D341Med (cell line): ENCODE measurements around the gene CARM1.
"Not testable (repeated sequence)": the region's sequence is repeated elsewhere in the genome, so short reads cannot be mapped to it uniquely, and the experiment has no call there.

ENCODE experiments used
- DNase-seq: peaks from one replicate; pipeline ENCODE4 v3.0.0; 2012; ENCODE audit warnings: low spot score

The CARM1 gene

DNA sequence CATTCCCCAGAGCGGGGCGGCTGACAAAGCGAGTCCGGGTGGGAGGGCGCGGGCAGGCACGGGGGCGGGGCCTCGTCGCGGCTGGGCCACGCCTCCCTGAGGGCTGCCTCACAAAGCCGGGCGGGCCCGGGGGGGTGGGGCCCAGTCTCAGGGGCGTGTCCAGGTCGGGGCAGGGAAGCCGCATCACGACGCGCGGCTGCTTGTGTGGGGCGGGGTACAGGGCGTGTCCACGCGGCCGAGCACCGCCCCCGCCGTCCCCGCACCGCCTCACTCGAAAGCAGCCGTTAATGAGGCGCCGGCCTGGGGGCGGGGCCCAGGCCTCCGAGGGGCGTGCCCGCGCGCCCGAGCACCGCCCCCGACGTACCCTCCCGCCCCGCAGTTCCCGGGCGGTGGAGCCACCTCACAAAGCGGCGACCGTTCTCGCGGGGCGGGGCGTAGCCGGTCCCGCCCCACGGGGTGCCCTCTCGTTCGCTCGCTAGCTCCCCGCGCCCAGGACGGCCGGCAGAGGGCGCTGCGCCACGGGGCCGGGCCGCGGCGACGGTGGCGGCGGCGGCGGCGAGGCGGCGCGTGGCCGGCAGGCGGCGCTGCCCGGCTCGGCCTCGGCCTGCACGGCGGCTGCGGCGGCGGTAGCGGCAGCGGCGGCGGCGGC is at the start of gene CARM1:
TSS of gene CARM1 (plus strand) at position 599 of the 649 bp plus-strand sequence. CDS start 150 bp downstream, outside the sequence.
- DNase-seq = peak; percentile 99

- peak; percentile 27 for DNase-seq
Measured at GRCh38 chr19:10823690-10824089, 47.7 kb upstream of the CARM1 start.

DNA sequence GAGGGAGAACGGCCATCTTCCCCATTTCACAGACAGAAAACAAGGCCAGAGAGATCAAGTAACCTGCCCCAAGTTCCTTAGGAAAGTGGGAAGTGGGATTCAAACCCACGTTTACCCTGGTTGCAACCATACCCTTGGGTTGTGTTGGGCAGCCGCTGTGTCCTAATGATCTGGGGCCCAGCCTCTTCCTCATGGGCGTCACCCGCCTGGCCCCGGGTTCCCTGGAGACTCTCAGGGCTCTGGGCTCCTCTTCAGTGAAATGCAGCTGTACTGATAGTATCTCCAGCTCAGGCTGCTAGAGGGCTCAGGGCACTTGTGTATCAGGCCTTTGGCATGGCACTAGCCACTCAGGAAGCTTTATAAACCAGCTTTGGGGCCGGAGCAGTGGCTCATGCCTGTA is 45.1 kb upstream of the CARM1 start:
- peak; percentile 22 for DNase-seq

DNA sequence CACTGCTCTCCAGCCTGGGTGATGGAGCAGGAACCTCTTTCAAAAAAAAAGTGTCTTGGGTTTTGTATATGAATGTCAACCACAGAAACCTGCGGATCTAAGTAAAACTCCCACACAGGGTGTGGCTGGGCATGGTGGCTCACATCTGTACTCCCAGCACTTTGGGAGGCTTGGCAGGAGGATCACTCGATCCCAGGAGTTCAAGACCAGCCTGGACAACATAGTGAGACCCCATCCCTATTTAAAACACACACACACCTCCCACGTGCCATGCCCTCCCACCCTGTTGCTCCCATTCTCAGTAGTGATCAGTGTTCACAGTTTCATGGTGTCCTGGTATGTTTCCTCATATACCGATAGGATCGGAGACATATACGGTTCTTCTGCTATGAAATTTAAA is 44.5 kb upstream of the CARM1 start:
- no peak for DNase-seq

- DNase-seq = peak; percentile 63
Measured at GRCh38 chr19:10828981-10829821, 42.2 kb upstream of the CARM1 start.

- DNase-seq = peak; percentile 26
Measured at GRCh38 chr19:10829967-10830366, 41.4 kb upstream of the CARM1 start.

DNA sequence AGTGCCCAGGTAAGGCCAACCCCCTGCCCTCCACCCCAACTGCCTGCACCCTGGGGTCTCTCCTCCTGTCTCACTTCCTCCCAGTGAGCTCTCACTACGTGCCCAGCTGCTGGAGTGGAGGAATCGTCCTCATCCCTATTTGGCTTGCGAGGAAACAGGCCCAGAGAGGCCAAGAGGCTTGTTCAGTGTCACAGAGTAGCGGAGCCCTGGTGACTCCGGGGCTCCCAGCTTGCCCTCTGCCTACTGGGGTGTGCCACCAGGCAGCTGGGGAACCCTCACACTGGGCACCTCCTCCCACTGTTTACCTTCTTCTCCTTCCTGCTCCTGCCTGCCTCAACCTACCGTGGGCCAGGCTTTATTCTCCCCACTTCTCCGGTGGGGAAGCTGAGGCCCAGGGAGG is 41.0 kb upstream of the CARM1 start:
- no peak for DNase-seq

DNA sequence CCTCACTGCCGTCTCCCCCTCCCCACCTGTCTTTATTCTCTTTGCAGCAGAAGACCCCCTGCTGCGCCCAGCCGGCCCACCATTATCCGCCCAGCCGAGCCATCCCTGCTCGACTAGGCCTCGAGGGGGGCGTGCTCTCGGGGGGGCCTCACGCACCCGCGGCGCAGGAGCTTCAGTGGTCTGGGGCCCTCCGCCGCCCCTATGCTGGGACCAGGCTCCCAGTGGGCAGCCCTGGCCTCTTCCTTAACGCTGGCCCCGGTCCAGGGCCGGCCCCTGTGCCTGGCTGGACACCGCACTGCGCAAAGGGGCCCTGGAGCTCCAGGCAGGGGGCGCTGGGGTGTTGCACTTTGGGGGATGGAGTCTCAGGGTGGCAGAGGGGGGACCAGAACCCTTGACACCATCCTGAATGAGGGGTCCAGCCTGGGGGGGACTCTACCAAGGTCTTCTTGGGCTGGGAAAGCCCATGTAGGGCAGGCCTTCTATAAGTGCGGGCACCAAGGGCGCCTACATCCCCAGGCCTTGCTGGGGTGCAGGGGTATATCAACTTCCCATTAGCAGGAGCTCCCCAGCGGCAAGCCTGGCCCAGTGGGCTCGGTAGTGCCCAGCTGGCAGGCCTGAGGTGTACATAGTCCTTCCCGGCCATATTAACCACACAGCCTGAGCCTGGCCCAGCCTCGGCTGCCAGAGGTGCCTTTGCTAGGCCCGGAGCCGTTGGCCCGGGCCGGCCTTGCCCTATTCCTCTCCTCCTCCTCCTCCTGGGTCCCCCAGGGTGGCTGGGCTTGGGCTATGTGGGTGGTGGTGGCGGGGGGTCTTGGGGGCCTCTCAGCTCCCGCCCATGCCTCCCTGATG is 40.2 kb upstream of the CARM1 start:
- peak; percentile 19 for DNase-seq

GRCh38 chr19:10831987-10832938 is 39.1 kb upstream of the CARM1 start:
- DNase-seq = peak; percentile 9

- peak; percentile 11 for DNase-seq
Measured at GRCh38 chr19:10832939-10833296, 38.4 kb upstream of the CARM1 start.

GRCh38 chr19:10835089-10835753 is 36.1 kb upstream of the CARM1 start:
- no peak for DNase-seq

GRCh38 chr19:10835754-10836478 is 35.4 kb upstream of the CARM1 start, which contains the start of gene TMED1:
Gene TMED1 (minus strand): TSS chr19:10836212. CDS start chr19:10836191, 21 bp downstream.
- peak; percentile 95 for DNase-seq

- DNase-seq = peak; percentile 81
Measured at GRCh38 chr19:10836479-10837330, 34.6 kb upstream of the CARM1 start.

DNA sequence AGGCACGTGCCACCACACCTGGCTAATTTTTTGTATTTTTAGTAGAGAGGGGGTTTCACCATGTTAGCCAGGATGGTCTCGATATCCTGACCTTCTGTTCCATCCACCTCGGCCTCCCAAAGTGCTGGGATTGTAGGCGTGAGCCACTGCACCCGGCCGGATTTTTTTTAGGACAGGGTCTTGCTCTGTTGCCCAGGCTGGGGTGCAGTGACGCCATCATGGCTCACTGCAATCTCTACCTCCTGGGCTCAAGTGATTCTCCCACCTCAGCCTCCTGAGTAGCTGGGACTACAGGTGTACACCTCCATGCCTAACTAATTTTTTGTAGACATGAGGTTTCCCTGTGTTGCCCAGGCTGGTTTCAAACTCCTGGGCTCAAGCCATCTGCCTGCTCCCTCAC is 33.7 kb upstream of the CARM1 start:
- not testable (repeated sequence) for DNase-seq

GRCh38 chr19:10838377-10838776 is 33.0 kb upstream of the CARM1 start:
- no peak for DNase-seq

DNA sequence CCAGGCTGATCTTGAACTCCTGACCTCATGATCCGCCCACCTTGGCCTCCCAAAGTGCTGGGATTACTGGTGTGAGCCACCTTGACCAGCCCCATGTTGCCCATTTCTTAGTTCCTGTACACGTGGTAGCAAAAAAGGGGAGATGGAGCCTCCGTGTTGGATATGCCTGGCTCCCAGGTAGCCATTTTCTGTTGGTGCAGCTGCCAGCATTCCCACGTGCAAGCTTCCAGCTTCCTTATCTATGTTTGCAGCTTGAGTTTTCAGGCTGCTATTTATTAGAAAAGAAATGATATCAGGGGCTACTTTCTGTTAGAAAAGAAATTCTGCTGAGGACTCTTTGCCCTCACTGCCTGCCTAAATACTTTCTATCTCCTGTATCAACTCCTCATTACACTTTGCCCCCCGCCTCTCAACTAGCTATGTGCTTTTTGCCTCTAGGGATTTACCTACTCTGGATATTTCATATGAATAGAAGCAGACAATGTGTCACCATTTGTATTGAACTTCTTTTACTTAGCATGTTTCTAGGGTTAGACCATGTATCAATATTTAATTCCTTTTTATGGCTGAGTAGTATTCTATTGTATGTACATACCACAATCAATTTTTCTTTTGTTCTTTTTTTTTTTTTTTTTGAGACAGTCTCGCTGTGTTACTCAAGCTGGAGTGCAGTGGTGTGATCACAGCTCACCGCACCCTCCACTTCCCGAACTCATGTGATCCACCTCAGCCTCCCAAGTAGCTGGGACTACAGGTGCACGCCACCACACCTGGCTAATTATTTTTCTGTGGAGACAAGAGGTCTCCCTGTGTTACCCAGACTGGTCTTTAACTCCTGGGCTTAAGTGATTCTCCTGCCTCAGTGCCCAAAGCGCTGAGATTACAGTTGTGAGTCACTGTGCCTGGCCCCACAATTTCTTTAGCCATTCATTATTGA is 32.0 kb upstream of the CARM1 start:
- no peak for DNase-seq

- DNase-seq = no peak
Measured at GRCh38 chr19:10842788-10843187, 28.6 kb upstream of the CARM1 start.
